ENCODE data around the gene GPR146. TPM values are rescaled to one million over a fixed set of nuclear protein-coding genes. Genes with fewer than 3 reads are reported as not detected.

The GPR146 gene
- total RNA-seq, 1 donor from 2014 or later: 36.1 TPM

DNA sequence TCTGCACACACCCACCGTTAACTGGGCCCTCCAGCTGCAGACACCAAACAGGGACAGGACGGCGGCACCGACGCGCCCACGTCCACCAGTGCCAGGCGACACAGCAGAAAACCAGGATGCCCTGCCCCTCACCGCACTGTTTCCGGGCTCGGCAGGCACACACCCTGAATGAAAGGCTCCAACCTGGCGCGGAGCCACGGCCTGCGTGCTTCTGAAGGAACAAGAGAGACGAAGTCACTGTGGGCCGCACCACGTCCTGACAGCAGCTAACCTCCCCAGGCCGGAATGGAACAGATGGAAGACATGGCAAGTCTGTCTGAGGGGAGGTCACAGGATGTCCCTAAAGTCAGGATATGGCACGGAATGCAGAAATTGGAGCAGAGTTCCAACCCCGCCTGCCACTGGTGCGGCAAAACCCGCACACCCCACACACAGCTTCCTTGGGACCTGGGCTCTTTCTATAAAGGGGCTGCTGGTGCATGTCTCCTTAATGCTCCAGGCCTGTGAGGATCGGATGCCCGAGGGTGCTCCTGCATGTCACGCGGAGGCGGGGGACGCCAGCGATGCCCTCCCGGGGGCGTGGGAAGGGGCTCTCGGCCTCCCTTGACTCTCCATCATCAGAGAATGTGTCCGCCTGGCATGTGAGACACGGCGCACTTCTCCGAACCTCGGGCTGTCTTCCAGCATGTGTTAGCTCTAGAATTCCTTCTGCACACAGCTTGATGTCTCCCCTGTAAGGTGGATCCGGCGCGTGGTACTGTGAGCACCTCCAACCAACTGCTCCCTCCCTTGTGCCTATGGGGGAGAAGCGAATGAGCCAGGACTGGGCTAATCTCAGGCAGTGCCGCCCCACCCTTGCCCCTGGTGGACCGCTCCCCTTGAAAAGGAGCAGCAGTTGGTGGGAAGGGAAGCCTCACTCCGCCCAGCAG, 39.6 kb downstream of the GPR146 start:
- H3K36me3 ChIP-seq: no peaks in the 10 kb centered on the region
- H3K4me3 ChIP-seq: no peak overlapping the region
- no peak overlapping the region for H3K27ac ChIP-seq
- H3K4me1 ChIP-seq: peaks cover 40% of the 10 kb centered on the region
- H3K27me3 ChIP-seq: no peaks in the 10 kb centered on the region
- intact Hi-C loops (cut with DNase I): loop anchor here (10.0 kb wide), 1 partner anchor 91 kb away; no protein-coding TSS in a partner anchor
- TF ChIP-seq POLR2AphosphoS5 (IDR thresholded peaks at IDR 0.05; ENCODE audit: insufficient read depth in 1 of 2, low read depth in 1 of 2): no peak
- TF ChIP-seq, protein P1, sequence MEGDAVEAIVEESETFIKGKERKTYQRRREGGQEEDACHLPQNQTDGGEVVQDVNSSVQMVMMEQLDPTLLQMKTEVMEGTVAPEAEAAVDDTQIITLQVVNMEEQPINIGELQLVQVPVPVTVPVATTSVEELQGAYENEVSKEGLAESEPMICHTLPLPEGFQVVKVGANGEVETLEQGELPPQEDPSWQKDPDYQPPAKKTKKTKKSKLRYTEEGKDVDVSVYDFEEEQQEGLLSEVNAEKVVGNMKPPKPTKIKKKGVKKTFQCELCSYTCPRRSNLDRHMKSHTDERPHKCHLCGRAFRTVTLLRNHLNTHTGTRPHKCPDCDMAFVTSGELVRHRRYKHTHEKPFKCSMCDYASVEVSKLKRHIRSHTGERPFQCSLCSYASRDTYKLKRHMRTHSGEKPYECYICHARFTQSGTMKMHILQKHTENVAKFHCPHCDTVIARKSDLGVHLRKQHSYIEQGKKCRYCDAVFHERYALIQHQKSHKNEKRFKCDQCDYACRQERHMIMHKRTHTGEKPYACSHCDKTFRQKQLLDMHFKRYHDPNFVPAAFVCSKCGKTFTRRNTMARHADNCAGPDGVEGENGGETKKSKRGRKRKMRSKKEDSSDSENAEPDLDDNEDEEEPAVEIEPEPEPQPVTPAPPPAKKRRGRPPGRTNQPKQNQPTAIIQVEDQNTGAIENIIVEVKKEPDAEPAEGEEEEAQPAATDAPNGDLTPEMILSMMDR (IDR thresholded peaks at IDR 0.05): no peak
- TF ChIP-seq POLR2A (IDR thresholded peaks at IDR 0.05): no peak
- DNase-seq (ENCODE audit: extremely low spot score in 2 of 2): no peak
- H3K9me3 ChIP-seq: no peaks in the 10 kb centered on the region

DNA sequence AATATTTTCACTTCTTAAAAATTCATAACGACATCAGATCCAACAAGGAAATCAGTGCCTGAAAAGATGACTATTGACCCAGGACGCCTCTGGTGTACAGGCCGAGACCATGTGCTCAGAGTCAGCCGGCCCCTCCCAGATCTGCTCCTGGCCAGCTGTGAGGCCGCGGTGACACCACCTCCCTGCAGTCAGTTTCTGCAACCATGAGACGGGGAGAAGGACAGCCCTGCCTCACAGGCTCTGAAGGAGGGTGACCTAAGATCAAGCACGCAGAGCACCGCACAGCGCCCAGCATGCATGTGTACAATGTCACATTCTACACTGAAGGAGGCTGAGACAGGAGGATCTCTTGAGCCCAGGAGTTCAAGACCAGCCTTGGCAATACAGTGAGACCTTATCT, 40.9 kb downstream of the GPR146 start:
- intact Hi-C loops (cut with DNase I): loop anchor here (5.0 to 10.0 kb wide), 2 partner anchors 37 to 90 kb away; no protein-coding TSS in a partner anchor
- TF ChIP-seq POLR2AphosphoS5 (IDR thresholded peaks at IDR 0.05; ENCODE audit: insufficient read depth in 1 of 2, low read depth in 1 of 2) (no peak), POLR2A (IDR thresholded peaks at IDR 0.05) (no peak)
- TF ChIP-seq, protein P1 (IDR thresholded peaks at IDR 0.05): no peak

DNA sequence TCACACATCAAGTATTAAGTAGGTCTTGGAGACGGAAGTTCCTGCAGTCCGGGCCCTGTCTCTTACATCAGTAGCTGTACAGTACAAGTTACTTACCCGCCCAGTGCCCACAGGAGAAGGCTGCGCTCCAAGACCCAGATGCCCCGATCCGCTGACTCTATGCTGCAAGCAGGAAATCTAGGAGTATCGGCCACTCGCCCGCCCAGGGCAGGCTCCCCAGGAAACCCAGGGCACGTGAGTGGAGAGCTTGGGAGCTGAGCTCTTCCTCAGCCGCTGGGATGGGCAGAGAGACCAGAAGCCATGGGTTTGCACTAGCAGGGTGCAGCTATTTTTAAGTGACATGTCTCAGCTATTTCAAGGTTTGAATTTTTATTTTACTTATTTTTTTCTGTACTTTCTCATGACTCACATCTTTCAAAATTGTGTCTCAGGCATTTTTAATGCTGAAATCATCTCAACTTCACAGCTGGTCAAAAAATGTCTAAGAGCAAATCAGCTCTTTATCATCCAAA, 41.6 kb downstream of the GPR146 start:
- DNase-seq (ENCODE audit: extremely low spot score in 2 of 2): no peak
- H3K27me3 ChIP-seq: no peaks in the 10 kb centered on the region
- H3K4me3 ChIP-seq: no peak overlapping the region
- TF ChIP-seq POLR2A (IDR thresholded peaks at IDR 0.05): no peak
- H3K27ac ChIP-seq: peak overlapping the region; percentile 68
- peaks cover 41% of the 10 kb centered on the region for H3K4me1 ChIP-seq
- intact Hi-C loops (cut with DNase I): loop anchor here (5.0 to 10.0 kb wide), 2 partner anchors 36 to 89 kb away; no protein-coding TSS in a partner anchor
- H3K9me3 ChIP-seq: no peaks in the 10 kb centered on the region
- H3K36me3 ChIP-seq: no peaks in the 10 kb centered on the region

More for the DNA sequence above, 40.9 kb downstream of the GPR146 start:
- no peaks in the 10 kb centered on the region for H3K9me3 ChIP-seq
- H3K4me1 ChIP-seq: peaks cover 41% of the 10 kb centered on the region
- no peaks in the 10 kb centered on the region for H3K36me3 ChIP-seq
- no peaks in the 10 kb centered on the region for H3K27me3 ChIP-seq
- no peak overlapping the region for H3K27ac ChIP-seq
- no peak overlapping the region for H3K4me3 ChIP-seq
- DNase-seq (ENCODE audit: extremely low spot score in 2 of 2): no peak

DNA sequence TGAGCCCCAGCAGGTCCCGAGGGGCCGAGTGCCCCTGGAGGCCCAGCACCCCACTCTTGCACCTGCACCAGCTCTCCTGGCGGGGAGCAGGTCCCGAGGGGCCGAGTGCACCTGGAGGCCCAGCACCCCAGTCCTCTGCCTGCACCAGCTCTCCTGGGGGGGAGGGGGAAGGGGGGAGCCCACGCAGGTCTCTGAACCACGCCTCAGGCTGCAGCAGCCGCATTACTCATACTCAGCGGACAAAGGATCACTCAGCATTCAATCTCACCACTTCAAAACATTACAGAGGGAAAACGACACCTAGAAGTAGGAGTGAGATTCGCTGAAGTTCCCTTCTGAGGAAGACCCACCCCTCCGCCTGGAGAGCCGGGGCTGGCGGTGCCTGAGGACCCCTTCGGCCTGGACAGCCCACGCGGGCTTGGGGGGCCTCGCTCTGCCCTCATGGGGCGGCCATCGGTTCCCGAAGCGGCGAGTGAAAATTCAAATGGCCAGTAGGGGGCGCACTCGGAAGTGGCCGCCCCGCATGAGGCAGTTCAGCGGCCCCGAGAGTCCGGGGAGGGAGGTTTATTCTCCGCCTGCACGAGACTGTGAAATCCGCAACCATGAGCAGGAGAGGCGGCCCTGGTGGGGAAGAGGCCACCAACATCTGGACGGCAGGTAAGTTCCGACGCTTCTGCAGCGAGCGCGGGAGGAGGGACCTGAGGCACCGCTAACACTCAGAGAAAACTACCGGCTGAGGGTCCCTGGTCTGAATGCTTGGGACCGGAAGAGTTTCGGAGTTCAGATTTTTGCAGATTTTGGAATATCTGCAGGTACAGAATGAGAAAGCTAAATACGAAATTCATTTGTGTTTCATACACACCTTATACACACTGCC, 42.5 kb downstream of the GPR146 start:
- Histone ChIP-seq H3K9me3 (no peaks in the 10 kb centered on the region), H3K36me3 (no peaks in the 10 kb centered on the region), H3K4me1 (peaks cover 41% of the 10 kb centered on the region), H3K27ac (peak overlapping the region; percentile 68), H3K4me3 (peak overlapping the region; percentile 43 to 52), H3K27me3 (no peaks in the 10 kb centered on the region)
- intact Hi-C loops (cut with DNase I): loop anchor here (5.0 to 10.0 kb wide), 2 partner anchors 35 to 88 kb away; no protein-coding TSS in a partner anchor
- peak; percentile 47 to 56 for TF ChIP-seq POLR2AphosphoS5 (IDR thresholded peaks at IDR 0.05; ENCODE audit: insufficient read depth in 1 of 2, low read depth in 1 of 2)
- TF ChIP-seq POLR2A (IDR thresholded peaks at IDR 0.05): no peak
- TF ChIP-seq, protein P1 (IDR thresholded peaks at IDR 0.05): peak; percentile 68 to 96 (median 82)
- DNase-seq (ENCODE audit: extremely low spot score in 2 of 2): no peak

DNA sequence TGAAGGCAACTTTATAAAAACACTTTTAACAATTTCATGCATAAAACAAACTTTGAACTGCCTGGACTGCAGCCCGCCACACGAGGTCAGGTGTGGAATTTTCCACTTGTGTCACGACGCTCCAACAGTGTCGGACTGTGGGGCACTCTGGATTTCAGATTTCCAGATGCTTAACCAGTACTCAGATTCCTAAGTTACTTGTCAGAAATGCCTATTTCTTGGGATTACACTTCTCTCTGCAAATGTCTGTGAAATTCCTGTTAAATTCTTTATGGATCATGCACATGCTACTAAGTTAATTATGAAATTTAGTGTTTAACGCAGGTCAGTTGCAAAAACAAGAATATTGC, 43.1 kb downstream of the GPR146 start:
- Histone ChIP-seq H3K4me3 (peak overlapping the region; percentile 43 to 52), H3K36me3 (peaks cover 0 to 6% of the 10 kb centered on the region in 2 donors), H3K9me3 (no peaks in the 10 kb centered on the region), H3K27ac (peak overlapping the region; percentile 68), H3K4me1 (peaks cover 41% of the 10 kb centered on the region), H3K27me3 (no peaks in the 10 kb centered on the region)
- DNase-seq (ENCODE audit: extremely low spot score in 2 of 2): no peak
- TF ChIP-seq, protein P1 (IDR thresholded peaks at IDR 0.05): no peak
- TF ChIP-seq POLR2AphosphoS5 (IDR thresholded peaks at IDR 0.05; ENCODE audit: insufficient read depth in 1 of 2, low read depth in 1 of 2): no peak
- intact Hi-C loops (cut with DNase I): loop anchor here (5.0 to 10.0 kb wide), 2 partner anchors 35 to 87 kb away; no protein-coding TSS in a partner anchor
